ENCODE data around the gene DUSP8. TPM values are rescaled to one million over a fixed set of nuclear protein-coding genes. Genes with fewer than 3 reads are reported as not detected.
A peak's percentile ranks its signal among the peaks of the same experiment; 100 is the strongest.

DUSP8 gene
- total and polyA plus RNA-seq, 7 donors: 0.66 to 12.7 (median 4.4) TPM

- WGBS, 2 donors: 91 to 94% methylated on average over 19 of the region's 19 CpGs
- intact Hi-C loops (cut with DNase I): no loop called here
- H3K4me3 ChIP-seq: no peak overlapping the region
- no peak for DNase-seq
- H3K9me3 ChIP-seq: no peaks in the 10 kb centered on the region
- peak overlapping the region in 3 of 4 donors; percentile 75 to 77 (median 77) for H3K27ac ChIP-seq
- H3K4me1 ChIP-seq: peaks cover 0 to 63% (median 52%) of the 10 kb centered on the region in 4 donors
- no peaks in the 10 kb centered on the region for H3K27me3 ChIP-seq
- TF ChIP-seq POLR2A (IDR thresholded peaks at IDR 0.05): no peak
- TF ChIP-seq CTCF (IDR thresholded peaks at IDR 0.05): no peak
- no peak for TF ChIP-seq POLR2AphosphoS5 (IDR thresholded peaks at IDR 0.05)
- no peak for TF ChIP-seq EP300 (IDR thresholded peaks at IDR 0.05)
- peaks cover 0 to 16% (median 3%) of the 10 kb centered on the region in 4 donors for H3K36me3 ChIP-seq
Measured at GRCh38 chr11:1530686-1531448, 41.2 kb downstream of the DUSP8 start.

GRCh38 chr11:1529774-1530173, 42.3 kb downstream of the DUSP8 start:
- Histone ChIP-seq H3K4me1 (peaks cover 0 to 52% (median 44%) of the 10 kb centered on the region in 4 donors), H3K9me3 (no peaks in the 10 kb centered on the region), H3K27ac (no peak overlapping the region), H3K36me3 (peaks cover 0 to 15% (median 0%) of the 10 kb centered on the region in 4 donors), H3K27me3 (no peaks in the 10 kb centered on the region), H3K4me3 (no peak overlapping the region)
- TF ChIP-seq POLR2AphosphoS5 (IDR thresholded peaks at IDR 0.05) (no peak), CTCF (IDR thresholded peaks at IDR 0.05) (no peak), EP300 (IDR thresholded peaks at IDR 0.05) (no peak), POLR2A (IDR thresholded peaks at IDR 0.05) (no peak)
- intact Hi-C loops (cut with DNase I): no loop called here
- no peak for DNase-seq
- 84 to 87% methylated on average over 5 of the region's 5 CpGs for WGBS, 2 donors

- Histone ChIP-seq H3K36me3 (peaks cover 0 to 10% (median 0%) of the 10 kb centered on the region in 4 donors), H3K9me3 (no peaks in the 10 kb centered on the region), H3K27ac (no peak overlapping the region), H3K4me3 (no peak overlapping the region), H3K4me1 (peaks cover 0 to 47% (median 40%) of the 10 kb centered on the region in 4 donors), H3K27me3 (no peaks in the 10 kb centered on the region)
- DNase-seq: no peak
- intact Hi-C loops (cut with DNase I): no loop called here
- TF ChIP-seq CTCF (IDR thresholded peaks at IDR 0.05) (no peak), EP300 (IDR thresholded peaks at IDR 0.05) (no peak), POLR2AphosphoS5 (IDR thresholded peaks at IDR 0.05) (no peak), POLR2A (IDR thresholded peaks at IDR 0.05) (no peak)
- 93 to 96% methylated on average over 17 of the region's 17 CpGs for WGBS, 2 donors
Measured at GRCh38 chr11:1529286-1529685, 42.8 kb downstream of the DUSP8 start.

- DNase-seq: no peak
- intact Hi-C loops (cut with DNase I): no loop called here
- H3K4me3 ChIP-seq: no peak overlapping the region
- WGBS, 2 donors: 92 to 94% methylated on average over 10 of the region's 10 CpGs
- no peaks in the 10 kb centered on the region for H3K9me3 ChIP-seq
- H3K27me3 ChIP-seq: no peaks in the 10 kb centered on the region
- H3K4me1 ChIP-seq: peaks cover 0 to 45% (median 37%) of the 10 kb centered on the region in 4 donors
- H3K27ac ChIP-seq: no peak overlapping the region
- TF ChIP-seq CTCF (IDR thresholded peaks at IDR 0.05) (no peak), EP300 (IDR thresholded peaks at IDR 0.05) (no peak), POLR2AphosphoS5 (IDR thresholded peaks at IDR 0.05) (no peak), POLR2A (IDR thresholded peaks at IDR 0.05) (no peak)
- H3K36me3 ChIP-seq: peaks cover 0 to 8% (median 0%) of the 10 kb centered on the region in 4 donors
Measured at GRCh38 chr11:1528710-1529109, 43.4 kb downstream of the DUSP8 start.

Data from sigmoid colon (tissue), 7 donors.